Measurements from ENCODE around the gene TBL1XR1. TPM values are rescaled to one million over a fixed set of nuclear protein-coding genes. Genes with fewer than 3 reads are reported as not detected.

The TBL1XR1 gene
- total and polyA plus RNA-seq, 2 experiments from 2014 or later = 30.2 to 165 TPM

- peaks cover 5% of the 10 kb centered on the region for H3K4me1 ChIP-seq (ENCODE audit: insufficient read depth)
- no peaks in the 10 kb centered on the region for H3K9me3 ChIP-seq (ENCODE audit: low read depth)
- no peak overlapping the region for H3K4me2 ChIP-seq
- H3K4me3 ChIP-seq = no peak overlapping the region
- TF ChIP-seq EZH2 (IDR thresholded peaks at IDR 0.05; ENCODE audit: borderline replicate concordance) (no peak), CTCF (IDR thresholded peaks at IDR 0.05; ENCODE audit: poor library complexity) (no peak), EZH2phosphoT487 (IDR thresholded peaks at IDR 0.05; ENCODE audit: low read depth, severe bottlenecking, unreplicated experiment) (no peak)
- H3K27me3 ChIP-seq = no peaks in the 10 kb centered on the region
- H3K27ac ChIP-seq = no peak overlapping the region
- no peaks in the 10 kb centered on the region for H3K9me2 ChIP-seq (replicated peaks; ENCODE audit: insufficient read depth)
- H2AFZ ChIP-seq = no peak overlapping the region
- no peak for DNase-seq (ENCODE audit: low spot score)
- peaks cover 39% of the 10 kb centered on the region for H4K20me1 ChIP-seq (ENCODE audit: insufficient read depth, poor library complexity, severe bottlenecking)
- H3K36me3 ChIP-seq (replicated peaks; ENCODE audit: insufficient read depth, low read depth) = no peaks in the 10 kb centered on the region
- H3K79me2 ChIP-seq = peaks cover 100% of the 10 kb centered on the region
- WGBS (ENCODE audit: low lambda C conversion rate, missing lambda C conversion rate) = 88% methylated on average over 1 of the region's 1 CpG
Observed at GRCh38 chr3:177079684-177080083, 117.6 kb downstream of the TBL1XR1 start.

GRCh38 chr3:177071496-177072156 is 125.7 kb downstream of the TBL1XR1 start:
- 67% methylated on average over 4 of the region's 4 CpGs for WGBS (ENCODE audit: low lambda C conversion rate, missing lambda C conversion rate)
- TF ChIP-seq EZH2 (IDR thresholded peaks at IDR 0.05; ENCODE audit: borderline replicate concordance) (no peak), CTCF (IDR thresholded peaks at IDR 0.05; ENCODE audit: poor library complexity) (no peak), EZH2phosphoT487 (IDR thresholded peaks at IDR 0.05; ENCODE audit: low read depth, severe bottlenecking, unreplicated experiment) (no peak)
- Histone ChIP-seq H3K27ac (no peak overlapping the region), H2AFZ (no peak overlapping the region), H3K79me2 (peaks cover 100% of the 10 kb centered on the region), H3K9me2 (replicated peaks; ENCODE audit: insufficient read depth) (no peaks in the 10 kb centered on the region), H3K9me3 (ENCODE audit: low read depth) (no peaks in the 10 kb centered on the region), H3K4me1 (ENCODE audit: insufficient read depth) (no peaks in the 10 kb centered on the region), H3K4me3 (no peak overlapping the region), H3K4me2 (no peak overlapping the region), H3K27me3 (no peaks in the 10 kb centered on the region), H4K20me1 (ENCODE audit: insufficient read depth, poor library complexity, severe bottlenecking) (peaks cover 48% of the 10 kb centered on the region), H3K36me3 (replicated peaks; ENCODE audit: insufficient read depth, low read depth) (no peaks in the 10 kb centered on the region)
- DNase-seq (ENCODE audit: low spot score) = peak; percentile 11

- Histone ChIP-seq H3K36me3 (replicated peaks; ENCODE audit: insufficient read depth, low read depth) (no peaks in the 10 kb centered on the region), H3K4me3 (no peak overlapping the region), H3K9me2 (replicated peaks; ENCODE audit: insufficient read depth) (no peaks in the 10 kb centered on the region), H3K27ac (no peak overlapping the region), H3K27me3 (no peaks in the 10 kb centered on the region), H3K4me2 (no peak overlapping the region), H2AFZ (no peak overlapping the region), H3K9me3 (ENCODE audit: low read depth) (no peaks in the 10 kb centered on the region), H3K79me2 (peaks cover 99% of the 10 kb centered on the region), H3K4me1 (ENCODE audit: insufficient read depth) (no peaks in the 10 kb centered on the region), H4K20me1 (ENCODE audit: insufficient read depth, poor library complexity, severe bottlenecking) (peaks cover 61% of the 10 kb centered on the region)
- no peak for DNase-seq (ENCODE audit: low spot score)
- TF ChIP-seq EZH2 (IDR thresholded peaks at IDR 0.05; ENCODE audit: borderline replicate concordance) = no peak
- no peak for TF ChIP-seq EZH2phosphoT487 (IDR thresholded peaks at IDR 0.05; ENCODE audit: low read depth, severe bottlenecking, unreplicated experiment)
- TF ChIP-seq CTCF (IDR thresholded peaks at IDR 0.05; ENCODE audit: poor library complexity) = no peak
- 93% methylated on average over 6 of the region's 6 CpGs for WGBS (ENCODE audit: low lambda C conversion rate, missing lambda C conversion rate)
Observed at GRCh38 chr3:177069514-177070329, 127.6 kb downstream of the TBL1XR1 start.
